Right atrium auricular region (tissue), 2 donors: ENCODE data around the gene GRIA3. TPM values are rescaled to one million over a fixed set of nuclear protein-coding genes. Genes with fewer than 3 reads are reported as not detected.

Experiments used
- DNase-seq: peaks from one replicate; pipeline ENCODE4 v3.0.0-alpha.2; 2019; ENCODE audit warnings: low spot score
- H3K27ac ChIP-seq, 2 donors: fragments of 200-600 bp; sonication (generic); 1 replicate in 1 of 2; 2 replicates in 1 of 2; pipeline ENCODE4 v1.5.1; 2016 to 2019
- H3K27me3 ChIP-seq, 2 donors: fragments of 200-600 bp; sonication (generic); one replicate each; pipeline versions ENCODE4 v1.5.1 to v1.6.0; 2017 to 2019
- H3K36me3 ChIP-seq: fragments of 200-600 bp; sonication (generic); one replicate; pipeline ENCODE4 v1.5.1; 2016
- H3K4me1 ChIP-seq, 2 donors: fragments of 200-600 bp; sonication (generic); one replicate each; pipeline versions ENCODE4 v1.5.1 to v1.6.0; 2017 to 2019
- H3K4me3 ChIP-seq, 2 donors: fragments of 200-600 bp; sonication (generic); 1 replicate in 1 of 2; 2 replicates in 1 of 2; pipeline ENCODE4 v1.5.1; 2017 to 2019; ENCODE audit warnings: mild to moderate bottlenecking in 1 of 2, moderate library complexity in 1 of 2
- H3K9me3 ChIP-seq, 2 donors: fragments of 200-600 bp; sonication (generic); one replicate each; pipeline ENCODE4 v1.5.1; 2019
- total RNA-seq, 2 donors: library from RNA; depleted of rRNA; stranded (reverse); fragments of >200 nt; gene quantifications; one replicate each; pipeline ENCODE4 v1.1.0, GENCODE V29; 2016
- TF ChIP-seq, protein P1 (sequence below), 2 donors: fragments of 200-600 bp; sonication (generic); IDR thresholded peaks; one replicate each; pipeline ENCODE4 v1.5.1; 2019; ENCODE audit warnings: antibody characterized with exemption in 2 of 2

GRIA3 gene
- total RNA-seq, 2 donors from 2014 or later, result 0.74 to 1.0 TPM

DNA sequence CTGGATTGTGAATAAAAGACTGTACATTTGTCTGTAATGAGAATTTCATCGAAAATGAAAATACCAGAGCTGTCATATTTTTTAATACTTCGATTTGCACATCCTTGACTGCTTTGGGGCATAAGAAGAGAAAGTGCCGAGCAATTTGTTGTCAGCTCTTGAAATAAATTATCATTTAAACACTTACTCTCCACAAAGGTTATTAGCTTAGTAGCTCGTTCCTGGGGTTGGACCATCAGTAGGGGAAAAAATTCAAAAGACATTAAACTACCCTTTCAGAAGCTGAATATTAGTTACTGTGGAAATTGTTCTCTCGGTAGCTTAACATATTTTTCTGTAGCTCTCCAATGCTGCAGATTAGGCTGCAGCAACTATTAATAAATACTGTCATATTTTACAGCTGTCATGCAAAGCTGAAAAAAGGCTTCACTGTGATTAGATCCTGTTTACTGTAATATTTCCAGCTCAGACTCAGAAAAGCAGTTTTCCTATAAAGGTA is 76.9 kb downstream of the GRIA3 start:
- Histone ChIP-seq H3K4me1 (no peaks in the 10 kb centered on the region), H3K36me3 (no peaks in the 10 kb centered on the region), H3K27ac (no peak overlapping the region), H3K9me3 (no peaks in the 10 kb centered on the region), H3K27me3 (no peaks in the 10 kb centered on the region), H3K4me3 (no peak overlapping the region)
- DNase-seq, result no peak
- TF ChIP-seq, protein P1, sequence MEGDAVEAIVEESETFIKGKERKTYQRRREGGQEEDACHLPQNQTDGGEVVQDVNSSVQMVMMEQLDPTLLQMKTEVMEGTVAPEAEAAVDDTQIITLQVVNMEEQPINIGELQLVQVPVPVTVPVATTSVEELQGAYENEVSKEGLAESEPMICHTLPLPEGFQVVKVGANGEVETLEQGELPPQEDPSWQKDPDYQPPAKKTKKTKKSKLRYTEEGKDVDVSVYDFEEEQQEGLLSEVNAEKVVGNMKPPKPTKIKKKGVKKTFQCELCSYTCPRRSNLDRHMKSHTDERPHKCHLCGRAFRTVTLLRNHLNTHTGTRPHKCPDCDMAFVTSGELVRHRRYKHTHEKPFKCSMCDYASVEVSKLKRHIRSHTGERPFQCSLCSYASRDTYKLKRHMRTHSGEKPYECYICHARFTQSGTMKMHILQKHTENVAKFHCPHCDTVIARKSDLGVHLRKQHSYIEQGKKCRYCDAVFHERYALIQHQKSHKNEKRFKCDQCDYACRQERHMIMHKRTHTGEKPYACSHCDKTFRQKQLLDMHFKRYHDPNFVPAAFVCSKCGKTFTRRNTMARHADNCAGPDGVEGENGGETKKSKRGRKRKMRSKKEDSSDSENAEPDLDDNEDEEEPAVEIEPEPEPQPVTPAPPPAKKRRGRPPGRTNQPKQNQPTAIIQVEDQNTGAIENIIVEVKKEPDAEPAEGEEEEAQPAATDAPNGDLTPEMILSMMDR (IDR thresholded peaks at IDR 0.05), result no peak

DNA sequence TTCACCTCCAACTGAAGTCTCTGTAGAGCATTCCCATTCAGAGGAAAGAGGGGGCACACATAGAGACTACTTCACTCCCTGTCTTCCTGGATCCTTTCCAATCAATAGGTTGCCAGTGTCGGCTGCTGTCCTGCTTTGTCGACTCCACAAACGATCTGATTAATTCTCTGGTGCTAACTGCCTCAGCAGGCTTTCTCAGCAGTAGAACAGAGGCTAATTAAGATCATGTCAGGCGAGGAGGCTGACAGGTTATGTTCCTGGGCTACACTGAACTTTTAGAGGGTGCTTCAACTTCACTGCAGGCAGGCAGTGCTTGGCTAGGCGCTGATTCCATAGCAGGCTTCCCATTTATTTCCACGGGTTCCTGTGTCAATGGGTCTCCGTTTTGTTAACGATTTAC is 79.2 kb downstream of the GRIA3 start:
- no peak for DNase-seq
- no peaks in the 10 kb centered on the region for H3K36me3 ChIP-seq
- no peaks in the 10 kb centered on the region for H3K27me3 ChIP-seq
- no peaks in the 10 kb centered on the region for H3K4me1 ChIP-seq
- H3K9me3 ChIP-seq, result no peaks in the 10 kb centered on the region
- H3K27ac ChIP-seq, result no peak overlapping the region
- no peak overlapping the region for H3K4me3 ChIP-seq
- TF ChIP-seq, protein P1 (IDR thresholded peaks at IDR 0.05), result no peak

DNA sequence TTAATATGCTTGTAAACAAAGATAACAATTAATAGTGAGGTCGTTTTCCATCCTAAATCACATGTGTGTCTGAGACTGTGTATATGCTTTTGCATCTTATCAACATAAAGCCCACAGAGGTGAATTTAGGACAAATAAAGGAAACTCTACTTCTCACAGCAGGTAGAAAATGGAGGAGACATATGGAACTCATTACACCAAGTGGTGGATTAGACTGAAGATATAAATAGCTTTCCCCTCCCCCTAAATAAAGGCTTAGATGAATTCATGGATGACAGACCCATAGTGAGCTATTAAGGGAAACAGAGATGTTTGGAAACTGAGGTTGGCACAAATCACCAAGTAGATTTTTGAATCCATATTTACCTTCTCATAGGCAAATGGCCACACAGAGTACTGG is 79.7 kb downstream of the GRIA3 start:
- H3K4me1 ChIP-seq, result no peaks in the 10 kb centered on the region
- H3K27me3 ChIP-seq, result no peaks in the 10 kb centered on the region
- TF ChIP-seq, protein P1 (IDR thresholded peaks at IDR 0.05), result no peak
- H3K4me3 ChIP-seq, result no peak overlapping the region
- H3K9me3 ChIP-seq, result no peaks in the 10 kb centered on the region
- no peak for DNase-seq
- H3K27ac ChIP-seq, result no peak overlapping the region
- H3K36me3 ChIP-seq, result no peaks in the 10 kb centered on the region

DNA sequence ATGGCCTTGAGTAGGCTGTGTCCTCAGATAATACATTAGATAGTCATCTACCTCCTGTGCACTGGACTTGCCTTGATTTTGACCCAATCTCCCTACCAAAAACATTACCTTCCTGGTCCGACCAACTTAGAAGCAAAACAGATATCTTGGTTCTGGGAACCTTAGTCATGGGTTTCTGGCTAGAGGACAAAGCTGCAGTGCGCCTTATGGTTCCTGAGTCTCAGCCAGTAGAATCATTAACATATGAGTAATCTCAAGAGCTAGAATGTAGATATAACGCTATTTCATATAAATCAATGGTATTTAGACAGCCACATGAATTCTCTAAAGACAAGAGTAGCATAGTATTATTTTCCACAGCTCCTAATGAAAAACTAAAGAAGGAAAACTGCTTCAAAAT is 83.1 kb downstream of the GRIA3 start:
- H3K4me1 ChIP-seq, result no peaks in the 10 kb centered on the region
- H3K27ac ChIP-seq, result no peak overlapping the region
- H3K27me3 ChIP-seq, result no peaks in the 10 kb centered on the region
- no peak for DNase-seq
- TF ChIP-seq, protein P1 (IDR thresholded peaks at IDR 0.05), result no peak
- no peaks in the 10 kb centered on the region for H3K36me3 ChIP-seq
- no peaks in the 10 kb centered on the region for H3K9me3 ChIP-seq
- no peak overlapping the region for H3K4me3 ChIP-seq

DNA sequence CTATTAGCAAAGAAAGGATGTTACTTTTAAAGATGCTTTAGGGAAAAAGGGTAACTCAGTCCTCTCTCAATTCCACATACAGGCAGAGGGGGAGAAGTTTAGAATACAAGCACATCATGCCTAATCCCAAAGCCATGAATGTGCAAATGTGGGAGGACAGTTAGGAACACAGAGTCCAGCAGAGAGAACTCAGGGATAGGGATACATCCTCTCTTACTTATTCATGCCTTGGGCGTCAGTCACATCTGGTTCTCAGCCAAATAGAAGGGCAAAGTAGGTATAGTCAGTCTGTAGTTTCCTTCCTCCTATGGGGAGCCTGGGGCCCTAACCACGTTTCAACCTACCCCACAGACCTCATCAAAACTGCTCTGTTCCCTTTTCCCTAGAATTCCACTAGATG is 87.8 kb downstream of the GRIA3 start:
- Histone ChIP-seq H3K4me1 (no peaks in the 10 kb centered on the region), H3K27me3 (no peaks in the 10 kb centered on the region), H3K9me3 (no peaks in the 10 kb centered on the region), H3K27ac (no peak overlapping the region), H3K4me3 (no peak overlapping the region), H3K36me3 (no peaks in the 10 kb centered on the region)
- DNase-seq, result no peak
- TF ChIP-seq, protein P1 (IDR thresholded peaks at IDR 0.05), result no peak

DNA sequence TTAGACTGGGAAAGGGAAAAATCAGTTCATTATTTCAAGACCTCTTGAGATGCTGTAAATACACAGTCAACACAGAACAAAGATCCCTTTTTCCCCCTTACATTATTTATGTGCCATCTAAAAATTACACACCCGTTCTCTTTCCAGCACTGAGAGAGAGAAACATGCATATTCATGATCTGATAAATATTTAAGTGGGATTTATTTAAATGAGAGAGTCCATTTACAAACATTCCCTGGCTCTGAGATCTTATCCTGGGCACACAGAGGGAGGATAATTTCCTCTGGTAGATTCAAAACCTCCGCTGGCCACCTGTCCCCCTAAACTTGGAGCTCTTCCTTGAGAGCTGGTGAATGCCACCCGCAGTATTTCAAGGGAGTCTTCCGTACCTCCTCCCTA is 88.6 kb downstream of the GRIA3 start:
- no peak for DNase-seq
- H3K4me1 ChIP-seq, result no peaks in the 10 kb centered on the region
- no peaks in the 10 kb centered on the region for H3K27me3 ChIP-seq
- no peaks in the 10 kb centered on the region for H3K36me3 ChIP-seq
- TF ChIP-seq, protein P1 (IDR thresholded peaks at IDR 0.05), result no peak
- H3K9me3 ChIP-seq, result no peaks in the 10 kb centered on the region
- no peak overlapping the region for H3K27ac ChIP-seq
- H3K4me3 ChIP-seq, result no peak overlapping the region
